Measurements from ENCODE around the gene MSMB. TPM values are rescaled to one million over a fixed set of nuclear protein-coding genes. Genes with fewer than 3 reads are reported as not detected.

The MSMB gene
- total RNA-seq, 1 experiment from 2014 or later: not detected

GRCh38 chr10:46077141-46077554, 31.1 kb upstream of the MSMB start:
- Mint-ChIP-seq H3K36me3 (ENCODE audit: insufficient read depth, unreplicated experiment) (no peaks in the 10 kb centered on the region), H3K4me1 (ENCODE audit: insufficient read depth, unreplicated experiment) (no peaks in the 10 kb centered on the region)
- peak; percentile 19 for DNase-seq (ENCODE audit: unreplicated experiment)

GRCh38 chr10:46075869-46076268, 29.8 kb upstream of the MSMB start:
- CTCF ChIA-PET: no interaction called here
- peaks cover 23% of the 10 kb centered on the region for H3K27me3 Mint-ChIP-seq (ENCODE audit: insufficient read depth, unreplicated experiment)
- H3K27ac Mint-ChIP-seq (ENCODE audit: low read depth, unreplicated experiment): no peak overlapping the region
- intact Hi-C loops (cut with micrococcal nuclease): no loop called here
- no peak overlapping the region for H3K4me3 Mint-ChIP-seq (ENCODE audit: unreplicated experiment)
- no TSS peak for BruUV-seq (replicated peaks)
- no peak for TF ChIP-seq CTCF (IDR thresholded peaks at IDR 0.05; ENCODE audit: unreplicated experiment)
- H3K9me3 Mint-ChIP-seq (ENCODE audit: unreplicated experiment): no peaks in the 10 kb centered on the region
- H3K36me3 Mint-ChIP-seq (ENCODE audit: insufficient read depth, unreplicated experiment): no peaks in the 10 kb centered on the region
- no peak for DNase-seq (ENCODE audit: unreplicated experiment)
- POLR2A ChIA-PET: no interaction called here
- no peaks in the 10 kb centered on the region for H3K4me1 Mint-ChIP-seq (ENCODE audit: insufficient read depth, unreplicated experiment)

More at GRCh38 chr10:46077141-46077554, 31.1 kb upstream of the MSMB start:
- ChIA-PET POLR2A (interaction anchor here (0.7 kb wide), 1 partner anchor 26 kb away, joined by 3 read pairs; no protein-coding TSS in a partner anchor), CTCF (no interaction called here)
- no peak overlapping the region for H3K4me3 Mint-ChIP-seq (ENCODE audit: unreplicated experiment)
- no peaks in the 10 kb centered on the region for H3K9me3 Mint-ChIP-seq (ENCODE audit: unreplicated experiment)
- no TSS peak for BruUV-seq (replicated peaks)
- TF ChIP-seq CTCF (IDR thresholded peaks at IDR 0.05; ENCODE audit: unreplicated experiment): no peak
- peaks cover 32% of the 10 kb centered on the region for H3K27me3 Mint-ChIP-seq (ENCODE audit: insufficient read depth, unreplicated experiment)
- intact Hi-C loops (cut with micrococcal nuclease): no loop called here
- H3K27ac Mint-ChIP-seq (ENCODE audit: low read depth, unreplicated experiment): no peak overlapping the region

GRCh38 chr10:46074196-46074946, 28.3 kb upstream of the MSMB start:
- no peak for DNase-seq (ENCODE audit: unreplicated experiment)
- BruUV-seq (replicated peaks): no TSS peak
- CTCF ChIA-PET: no interaction called here
- no peak for TF ChIP-seq CTCF (IDR thresholded peaks at IDR 0.05; ENCODE audit: unreplicated experiment)
- Mint-ChIP-seq H3K27ac (ENCODE audit: low read depth, unreplicated experiment) (no peak overlapping the region), H3K27me3 (ENCODE audit: insufficient read depth, unreplicated experiment) (peaks cover 19% of the 10 kb centered on the region), H3K4me3 (ENCODE audit: unreplicated experiment) (no peak overlapping the region), H3K9me3 (ENCODE audit: unreplicated experiment) (no peaks in the 10 kb centered on the region), H3K4me1 (ENCODE audit: insufficient read depth, unreplicated experiment) (no peaks in the 10 kb centered on the region), H3K36me3 (ENCODE audit: insufficient read depth, unreplicated experiment) (no peaks in the 10 kb centered on the region)
- intact Hi-C loops (cut with micrococcal nuclease): no loop called here
- POLR2A ChIA-PET: no interaction called here

- Mint-ChIP-seq H3K27ac (ENCODE audit: low read depth, unreplicated experiment) (no peak overlapping the region), H3K36me3 (ENCODE audit: insufficient read depth, unreplicated experiment) (no peaks in the 10 kb centered on the region), H3K4me1 (ENCODE audit: insufficient read depth, unreplicated experiment) (no peaks in the 10 kb centered on the region), H3K4me3 (ENCODE audit: unreplicated experiment) (no peak overlapping the region), H3K9me3 (ENCODE audit: unreplicated experiment) (no peaks in the 10 kb centered on the region), H3K27me3 (ENCODE audit: insufficient read depth, unreplicated experiment) (peaks cover 11% of the 10 kb centered on the region)
- no peak for DNase-seq (ENCODE audit: unreplicated experiment)
- intact Hi-C loops (cut with micrococcal nuclease): no loop called here
- TF ChIP-seq CTCF (IDR thresholded peaks at IDR 0.05; ENCODE audit: unreplicated experiment): no peak
- POLR2A ChIA-PET: no interaction called here
- CTCF ChIA-PET: no interaction called here
- no TSS peak for BruUV-seq (replicated peaks)
Measured at GRCh38 chr10:46073564-46073963, 27.5 kb upstream of the MSMB start.
